DMS53 treated with DMSO at 0.1 percent for 48 hours (cell line): ENCODE results near the gene SF3A1.

Source experiments
- DNase-seq: peaks from one replicate; lab custom pipeline; 2025; ENCODE audit not compliant: unreplicated experiment; lab: John Stamatoyannopoulos, UW

Gene SF3A1

GRCh38 chr22:30386608-30386959 is 29.9 kb upstream of the SF3A1 start:
- DNase-seq: no peak

GRCh38 chr22:30385942-30386341 is 29.2 kb upstream of the SF3A1 start:
- DNase-seq: no peak

- DNase-seq: no peak
Observed at GRCh38 chr22:30383061-30383460, 26.4 kb upstream of the SF3A1 start.

GRCh38 chr22:30382340-30382739 is 25.6 kb upstream of the SF3A1 start:
- no peak for DNase-seq

- DNase-seq: no peak
Observed at GRCh38 chr22:30381264-30381663, 24.6 kb upstream of the SF3A1 start.

- no peak for DNase-seq
Observed at GRCh38 chr22:30380011-30380410, 23.3 kb upstream of the SF3A1 start.

- no peak for DNase-seq
Observed at GRCh38 chr22:30375312-30375849, 18.7 kb upstream of the SF3A1 start.

GRCh38 chr22:30373331-30374325 is 16.9 kb upstream of the SF3A1 start:
- DNase-seq: no peak

- DNase-seq: no peak
Observed at GRCh38 chr22:30372915-30373314, 16.2 kb upstream of the SF3A1 start.

- peak; percentile 36 for DNase-seq
Observed at GRCh38 chr22:30371981-30372380, 15.3 kb upstream of the SF3A1 start.

GRCh38 chr22:30371321-30371720 is 14.6 kb upstream of the SF3A1 start:
- no peak for DNase-seq

GRCh38 chr22:30370641-30371230 is 14.0 kb upstream of the SF3A1 start:
- no peak for DNase-seq

- DNase-seq: no peak
Observed at GRCh38 chr22:30368420-30368819, 11.7 kb upstream of the SF3A1 start.

- DNase-seq: no peak
Observed at GRCh38 chr22:30365891-30366290, 9.2 kb upstream of the SF3A1 start.

- DNase-seq: no peak
Observed at GRCh38 chr22:30362651-30363281, 6.1 kb upstream of the SF3A1 start.

- DNase-seq: peak; percentile 3
Observed at GRCh38 chr22:30361916-30362650, 5.4 kb upstream of the SF3A1 start.

- no peak for DNase-seq
Observed at GRCh38 chr22:30358541-30358940, 1.8 kb upstream of the SF3A1 start.

GRCh38 chr22:30357650-30358215 is 1.0 kb upstream of the SF3A1 start:
- no peak for DNase-seq

GRCh38 chr22:30357236-30357570 is 509 bp upstream of the SF3A1 start:
- DNase-seq: no peak

GRCh38 chr22:30354644-30355043 is 2.0 kb downstream of the SF3A1 start:
- no peak for DNase-seq

GRCh38 chr22:30351226-30351625 is 5.5 kb downstream of the SF3A1 start:
- DNase-seq: no peak
